ENCODE data around the gene SBF2.

The SBF2 gene

GRCh38 chr11:10221342-10221741, 72.7 kb downstream of the SBF2 start:
- Histone ChIP-seq H3K23ac (ENCODE audit: low read depth, low read length, poor library complexity) (no peak overlapping the region), H3K4me3 (ENCODE audit: low read length in 2 of 2) (no peak overlapping the region), H4K91ac (ENCODE audit: low read depth, low read length, poor library complexity) (no peak overlapping the region), H4K8ac (ENCODE audit: low read depth, low read length) (no peak overlapping the region), H3K4ac (ENCODE audit: low read length) (no peak overlapping the region), H3K18ac (ENCODE audit: low read length) (no peak overlapping the region), H2BK120ac (ENCODE audit: low read depth, low read length) (no peak overlapping the region), H3K27me3 (ENCODE audit: control insufficient read depth in 3 of 3, insufficient read depth in 3 of 3, low read depth in 1 of 3, low read length in 3 of 3) (no peaks in the 10 kb centered on the region), H3K79me1 (ENCODE audit: low read depth, low read length) (peaks cover 2% of the 10 kb centered on the region), H3K4me1 (ENCODE audit: control insufficient read depth in 2 of 2, insufficient read depth in 1 of 2, low read depth in 1 of 2, low read length in 2 of 2) (no peaks in the 10 kb centered on the region), H3K14ac (ENCODE audit: low read length) (no peak overlapping the region), H3K27ac (replicated peaks; ENCODE audit: low read length) (no peak overlapping the region), H3K9me3 (replicated peaks in 1 of 2; ENCODE audit: control insufficient read depth in 2 of 2, insufficient read depth in 1 of 2, low read depth in 1 of 2, low read length in 2 of 2) (peaks cover 3 to 16% of the 10 kb centered on the region in 2 donors), H3K9ac (ENCODE audit: low read depth, low read length, poor library complexity) (no peak overlapping the region), H3K36me3 (replicated peaks in 1 of 2; ENCODE audit: control insufficient read depth in 2 of 2, insufficient read depth in 2 of 2, low read length in 2 of 2) (peaks cover 0 to 2% of the 10 kb centered on the region in 2 donors), H2AFZ (ENCODE audit: low read length) (no peak overlapping the region), H2AK5ac (ENCODE audit: low read depth, low read length) (no peak overlapping the region), H2BK15ac (ENCODE audit: low read length) (no peak overlapping the region), H2BK12ac (ENCODE audit: low read length) (no peak overlapping the region), H3K4me2 (ENCODE audit: insufficient read depth, low read length, poor library complexity, severe bottlenecking) (no peak overlapping the region), H2BK5ac (ENCODE audit: low read length) (no peak overlapping the region)
- no peak for DNase-seq (ENCODE audit: low spot score)
- WGBS, 2 donors (ENCODE audit: extremely low coverage in 2 of 2, insufficient read length in 2 of 2, insufficient replicate concordance in 1 of 2), result no CpG with 5 or more reads among the region's 2 CpGs

GRCh38 chr11:10211470-10211869, 82.5 kb downstream of the SBF2 start:
- Histone ChIP-seq H2AK5ac (ENCODE audit: low read depth, low read length) (no peak overlapping the region), H3K4me3 (ENCODE audit: low read length in 2 of 2) (no peak overlapping the region), H3K4me1 (ENCODE audit: control insufficient read depth in 2 of 2, insufficient read depth in 1 of 2, low read depth in 1 of 2, low read length in 2 of 2) (no peaks in the 10 kb centered on the region), H3K4ac (ENCODE audit: low read length) (no peak overlapping the region), H3K4me2 (ENCODE audit: insufficient read depth, low read length, poor library complexity, severe bottlenecking) (no peak overlapping the region), H2BK12ac (ENCODE audit: low read length) (no peak overlapping the region), H4K91ac (ENCODE audit: low read depth, low read length, poor library complexity) (no peak overlapping the region), H2AFZ (ENCODE audit: low read length) (no peak overlapping the region), H3K79me1 (ENCODE audit: low read depth, low read length) (no peaks in the 10 kb centered on the region), H3K9ac (ENCODE audit: low read depth, low read length, poor library complexity) (no peak overlapping the region), H3K9me3 (replicated peaks in 1 of 2; ENCODE audit: control insufficient read depth in 2 of 2, insufficient read depth in 1 of 2, low read depth in 1 of 2, low read length in 2 of 2) (peaks cover 0 to 4% of the 10 kb centered on the region in 2 donors), H3K27ac (replicated peaks; ENCODE audit: low read length) (no peak overlapping the region), H3K23ac (ENCODE audit: low read depth, low read length, poor library complexity) (no peak overlapping the region), H3K27me3 (ENCODE audit: control insufficient read depth in 3 of 3, insufficient read depth in 3 of 3, low read depth in 1 of 3, low read length in 3 of 3) (peaks cover 0 to 2% (median 0%) of the 10 kb centered on the region in 3 experiments), H3K18ac (ENCODE audit: low read length) (no peak overlapping the region), H3K14ac (ENCODE audit: low read length) (no peak overlapping the region), H4K8ac (ENCODE audit: low read depth, low read length) (no peak overlapping the region), H2BK5ac (ENCODE audit: low read length) (no peak overlapping the region), H2BK120ac (ENCODE audit: low read depth, low read length) (no peak overlapping the region), H2BK15ac (ENCODE audit: low read length) (no peak overlapping the region), H3K36me3 (replicated peaks in 1 of 2; ENCODE audit: control insufficient read depth in 2 of 2, insufficient read depth in 2 of 2, low read length in 2 of 2) (no peaks in the 10 kb centered on the region)
- no peak for DNase-seq (ENCODE audit: low spot score)
- WGBS, 2 donors (ENCODE audit: extremely low coverage in 2 of 2, insufficient read length in 2 of 2, insufficient replicate concordance in 1 of 2), result no CpG with 5 or more reads among the region's 3 CpGs

- Histone ChIP-seq H3K79me1 (ENCODE audit: low read depth, low read length) (no peaks in the 10 kb centered on the region), H3K4me1 (ENCODE audit: control insufficient read depth in 2 of 2, insufficient read depth in 1 of 2, low read depth in 1 of 2, low read length in 2 of 2) (peaks cover 0 to 2% of the 10 kb centered on the region in 2 donors), H3K18ac (ENCODE audit: low read length) (no peak overlapping the region), H3K14ac (ENCODE audit: low read length) (no peak overlapping the region), H2BK5ac (ENCODE audit: low read length) (no peak overlapping the region), H3K36me3 (replicated peaks in 1 of 2; ENCODE audit: control insufficient read depth in 2 of 2, insufficient read depth in 2 of 2, low read length in 2 of 2) (no peaks in the 10 kb centered on the region), H3K27me3 (ENCODE audit: control insufficient read depth in 3 of 3, insufficient read depth in 3 of 3, low read depth in 1 of 3, low read length in 3 of 3) (no peaks in the 10 kb centered on the region), H2AFZ (ENCODE audit: low read length) (no peak overlapping the region), H3K9ac (ENCODE audit: low read depth, low read length, poor library complexity) (no peak overlapping the region), H2BK12ac (ENCODE audit: low read length) (no peak overlapping the region), H3K4me3 (ENCODE audit: low read length in 2 of 2) (no peak overlapping the region), H3K27ac (replicated peaks; ENCODE audit: low read length) (no peak overlapping the region), H3K4me2 (ENCODE audit: insufficient read depth, low read length, poor library complexity, severe bottlenecking) (no peak overlapping the region), H3K4ac (ENCODE audit: low read length) (no peak overlapping the region), H4K8ac (ENCODE audit: low read depth, low read length) (no peak overlapping the region), H2BK120ac (ENCODE audit: low read depth, low read length) (no peak overlapping the region), H3K9me3 (replicated peaks in 1 of 2; ENCODE audit: control insufficient read depth in 2 of 2, insufficient read depth in 1 of 2, low read depth in 1 of 2, low read length in 2 of 2) (peaks cover 1 to 11% of the 10 kb centered on the region in 2 donors), H3K23ac (ENCODE audit: low read depth, low read length, poor library complexity) (no peak overlapping the region), H2AK5ac (ENCODE audit: low read depth, low read length) (no peak overlapping the region), H4K91ac (ENCODE audit: low read depth, low read length, poor library complexity) (no peak overlapping the region), H2BK15ac (ENCODE audit: low read length) (no peak overlapping the region)
- WGBS, 2 donors (ENCODE audit: extremely low coverage in 2 of 2, insufficient read length in 2 of 2, insufficient replicate concordance in 1 of 2), result no CpG with 5 or more reads among the region's 4 CpGs
- DNase-seq (ENCODE audit: low spot score), result no peak
Measured at GRCh38 chr11:10209326-10209725, 84.7 kb downstream of the SBF2 start.

- no peak overlapping the region for H2BK120ac ChIP-seq (ENCODE audit: low read depth, low read length)
- H3K9ac ChIP-seq (ENCODE audit: low read depth, low read length, poor library complexity), result no peak overlapping the region
- H3K36me3 ChIP-seq (replicated peaks in 1 of 2; ENCODE audit: control insufficient read depth in 2 of 2, insufficient read depth in 2 of 2, low read length in 2 of 2), result no peaks in the 10 kb centered on the region
- H3K27me3 ChIP-seq (ENCODE audit: control insufficient read depth in 3 of 3, insufficient read depth in 3 of 3, low read depth in 1 of 3, low read length in 3 of 3), result no peaks in the 10 kb centered on the region
- H3K4ac ChIP-seq (ENCODE audit: low read length), result no peak overlapping the region
- H3K9me3 ChIP-seq (replicated peaks in 1 of 2; ENCODE audit: control insufficient read depth in 2 of 2, insufficient read depth in 1 of 2, low read depth in 1 of 2, low read length in 2 of 2), result peaks cover 0 to 17% of the 10 kb centered on the region in 2 donors
- H3K79me1 ChIP-seq (ENCODE audit: low read depth, low read length), result no peaks in the 10 kb centered on the region
- DNase-seq (ENCODE audit: low spot score), result peak; percentile 1
- peaks cover 0 to 2% of the 10 kb centered on the region in 2 donors for H3K4me1 ChIP-seq (ENCODE audit: control insufficient read depth in 2 of 2, insufficient read depth in 1 of 2, low read depth in 1 of 2, low read length in 2 of 2)
- no peak overlapping the region for H3K4me2 ChIP-seq (ENCODE audit: insufficient read depth, low read length, poor library complexity, severe bottlenecking)
- H3K23ac ChIP-seq (ENCODE audit: low read depth, low read length, poor library complexity), result no peak overlapping the region
- no peak overlapping the region for H2BK15ac ChIP-seq (ENCODE audit: low read length)
- H2BK12ac ChIP-seq (ENCODE audit: low read length), result no peak overlapping the region
- H3K14ac ChIP-seq (ENCODE audit: low read length), result no peak overlapping the region
- H4K91ac ChIP-seq (ENCODE audit: low read depth, low read length, poor library complexity), result no peak overlapping the region
- H3K4me3 ChIP-seq (ENCODE audit: low read length in 2 of 2), result no peak overlapping the region
- H2BK5ac ChIP-seq (ENCODE audit: low read length), result no peak overlapping the region
- no peak overlapping the region for H3K18ac ChIP-seq (ENCODE audit: low read length)
- no CpG with 5 or more reads among the region's 4 CpGs for WGBS, 2 donors (ENCODE audit: extremely low coverage in 2 of 2, insufficient read length in 2 of 2, insufficient replicate concordance in 1 of 2)
- H3K27ac ChIP-seq (replicated peaks; ENCODE audit: low read length), result no peak overlapping the region
- H2AK5ac ChIP-seq (ENCODE audit: low read depth, low read length), result no peak overlapping the region
- no peak overlapping the region for H4K8ac ChIP-seq (ENCODE audit: low read depth, low read length)
- H2AFZ ChIP-seq (ENCODE audit: low read length), result no peak overlapping the region
Measured at GRCh38 chr11:10208131-10208575, 85.9 kb downstream of the SBF2 start.
